IMR-90 (cell line): ENCODE measurements around the gene ANKRD34B. TPM values are rescaled to one million over a fixed set of nuclear protein-coding genes. Genes with fewer than 3 reads are reported as not detected.

Experiments
- ATAC-seq: fragments of 200-7000 bp; cut with Tn5 transposase; 2 replicates; pipeline ENCODE4 v1.9.1; 2020; ENCODE audit warnings: low read depth, mild to moderate bottlenecking, moderate library complexity
- BruUV-seq: library from RNA; stranded (reverse); fragments of 400-500 nt; replicated peaks from 2 replicates; lab custom pipeline; 2021; lab: Mats Ljungman, UMichigan
- CTCF ChIA-PET: fragments of 300-600 bp; formaldehyde crosslinking; extraction: SDS; loops from one replicate; lab custom pipeline; 2021; ENCODE audit warnings: antibody characterized with exemption; lab: Yijun Ruan, JAX
- POLR2A ChIA-PET: fragments of 300-600 bp; sonication (Branson Sonifier 250); formaldehyde crosslinking; loops from one replicate; lab custom pipeline; 2022; ENCODE audit warnings: antibody characterized with exemption; ENCODE audit not compliant: unreplicated experiment; lab: Charles Lee
- DNase-seq: peaks from one replicate; pipeline ENCODE4 v3.0.0; 2013
- H2AFZ ChIP-seq: replicated peaks from 2 replicates; pipeline ENCODE3; 2013; ENCODE audit warnings: low read length, mild to moderate bottlenecking; ENCODE audit not compliant: poor library complexity
- H2AK5ac ChIP-seq: 2 replicates; pipeline ENCODE4 v1.6.1; 2013; ENCODE audit warnings: low read depth, low read length, inconsistent platforms
- H2AK9ac ChIP-seq: replicated peaks from 2 replicates; pipeline ENCODE3; 2013; ENCODE audit warnings: mild to moderate bottlenecking, low read depth, low read length, moderate library complexity; ENCODE audit not compliant: poor library complexity
- H2BK120ac ChIP-seq: 2 replicates; pipeline ENCODE4 v1.6.1; 2013; ENCODE audit warnings: low read depth, low read length, inconsistent platforms
- H2BK15ac ChIP-seq: 3 replicates; pipeline ENCODE4 v1.6.1; 2013; ENCODE audit warnings: low read depth, low read length, inconsistent platforms
- H2BK20ac ChIP-seq: 2 replicates; pipeline ENCODE4 v1.6.1; 2013; ENCODE audit warnings: low read depth, mild to moderate bottlenecking, inconsistent platforms, low read length, moderate library complexity
- H2BK5ac ChIP-seq: 2 replicates; pipeline ENCODE4 v1.6.1; 2013; ENCODE audit warnings: mild to moderate bottlenecking, low read depth, low read length, inconsistent platforms; ENCODE audit not compliant: poor library complexity, severe bottlenecking
- H3K14ac ChIP-seq: replicated peaks from 2 replicates; pipeline ENCODE4 v1.6.1; 2013; ENCODE audit warnings: low read depth, low read length, inconsistent platforms
- H3K18ac ChIP-seq: 2 replicates; pipeline ENCODE4 v1.6.1; 2013; ENCODE audit warnings: low read depth, low read length, control low read depth
- H3K23ac ChIP-seq: 2 replicates; pipeline ENCODE4 v1.6.1; 2013; ENCODE audit warnings: low read depth, low read length, inconsistent platforms
- H3K27ac ChIP-seq: 2 replicates; pipeline ENCODE4 v1.5.1; 2013; ENCODE audit warnings: mild to moderate bottlenecking, control low read depth, low read length; ENCODE audit not compliant: insufficient read depth
- H3K27me3 ChIP-seq: 2 replicates; pipeline ENCODE4 v1.6.1; 2013; ENCODE audit warnings: low read length; ENCODE audit not compliant: control insufficient read depth, insufficient read depth
- H3K36me3 ChIP-seq: 2 replicates; pipeline ENCODE4 v1.6.1; 2013; ENCODE audit warnings: low read length, mixed read lengths; ENCODE audit not compliant: control insufficient read depth, insufficient read depth
- H3K4ac ChIP-seq: 2 replicates; pipeline ENCODE4 v1.6.1; 2013; ENCODE audit warnings: low read depth, low read length, inconsistent platforms
- H3K4me1 ChIP-seq: 2 replicates; pipeline ENCODE4 v1.6.1; 2013; ENCODE audit warnings: low read length, mixed read lengths; ENCODE audit not compliant: control insufficient read depth, insufficient read depth
- H3K4me2 ChIP-seq: 2 replicates; pipeline ENCODE4 v1.6.1; 2013; ENCODE audit warnings: low read depth, mild to moderate bottlenecking, control low read depth, low read length, moderate library complexity
- H3K4me3 ChIP-seq: 2 replicates; pipeline ENCODE4 v1.5.1; 2013; ENCODE audit warnings: low read depth, mild to moderate bottlenecking, control low read depth, low read length, moderate library complexity; ENCODE audit not compliant: insufficient read depth
- H3K56ac ChIP-seq: 2 replicates; pipeline ENCODE4 v1.6.1; 2013; ENCODE audit warnings: low read length, inconsistent platforms; ENCODE audit not compliant: insufficient read depth; ENCODE audit errors: extremely low read depth
- H3K79me1 ChIP-seq, 2 experiments: 2 replicates each; pipeline ENCODE4 v1.6.1; 2013; ENCODE audit warnings: low read length in 2 of 2, inconsistent platforms in 1 of 2, low read depth in 1 of 2
- H3K9ac ChIP-seq: 2 replicates; pipeline ENCODE4 v1.6.1; 2013; ENCODE audit warnings: low read depth, low read length, control low read depth
- H3K9me1 ChIP-seq: 2 replicates; pipeline ENCODE4 v1.6.1; 2013; ENCODE audit warnings: low read length, inconsistent platforms; ENCODE audit not compliant: insufficient read depth
- H3K9me3 ChIP-seq: 2 replicates; pipeline ENCODE4 v1.6.1; 2013; ENCODE audit warnings: low read length; ENCODE audit not compliant: control insufficient read depth, insufficient read depth
- H4K20me1 ChIP-seq: 2 replicates; pipeline ENCODE4 v1.6.1; 2013; ENCODE audit warnings: low read length, inconsistent platforms; ENCODE audit not compliant: insufficient read depth
- H4K5ac ChIP-seq: 2 replicates; pipeline ENCODE4 v1.6.1; 2013; ENCODE audit warnings: mild to moderate bottlenecking, low read depth, low read length, control low read depth
- H4K8ac ChIP-seq, 2 experiments: 2 replicates each; pipeline ENCODE4 v1.6.1; 2013; ENCODE audit warnings: low read depth in 2 of 2, low read length in 2 of 2, control low read depth in 1 of 2, inconsistent platforms in 1 of 2
- H4K91ac ChIP-seq: 2 replicates; pipeline ENCODE4 v1.6.1; 2013; ENCODE audit warnings: low read depth, low read length, inconsistent platforms; ENCODE audit not compliant: insufficient read depth
- BHLHE40 ChIP-seq: fragments of 150-350 bp; IDR thresholded peaks from 2 replicates; pipeline ENCODE4 v1.6.1; 2016; ENCODE audit warnings: mild to moderate bottlenecking, low read depth, low read length
- CEBPB ChIP-seq: IDR thresholded peaks from 2 replicates; pipeline ENCODE4 v1.6.1; 2012; ENCODE audit warnings: low read depth, low read length, improper control_type of control experiment
- CHD1 ChIP-seq: IDR thresholded peaks from 2 replicates; pipeline ENCODE4 v1.6.1; 2012; ENCODE audit warnings: low read depth, low read length, improper control_type of control experiment
- CTCF ChIP-seq: conservative IDR thresholded peaks from 2 replicates; pipeline ENCODE4 v1.5.1; 2012; ENCODE audit warnings: mild to moderate bottlenecking, low read depth, low read length, improper control_type of control experiment
- ELK1 ChIP-seq: fragments of 150-350 bp; IDR thresholded peaks from 2 replicates; pipeline ENCODE4 v1.6.1; 2016; ENCODE audit warnings: low read depth, mild to moderate bottlenecking, low read length, moderate library complexity, borderline replicate concordance
- FOS ChIP-seq: fragments of 150-350 bp; IDR thresholded peaks from 2 replicates; pipeline ENCODE4 v1.6.1; 2016; ENCODE audit warnings: low read depth, low read length
- MAFK ChIP-seq: IDR thresholded peaks from 2 replicates; pipeline ENCODE4 v1.6.1; 2012; ENCODE audit warnings: low read depth, low read length, improper control_type of control experiment
- MAZ ChIP-seq: IDR thresholded peaks from 2 replicates; pipeline ENCODE4 v1.6.1; 2012; ENCODE audit warnings: low read depth, mild to moderate bottlenecking, low read length, improper control_type of control experiment, moderate library complexity, borderline replicate concordance
- MXI1 ChIP-seq: IDR thresholded peaks from 2 replicates; pipeline ENCODE4 v1.6.1; 2012; ENCODE audit warnings: low read depth, mild to moderate bottlenecking, low read length, moderate library complexity, borderline replicate concordance
- NFE2L2 ChIP-seq: fragments of 150-350 bp; IDR thresholded peaks from 2 replicates; pipeline ENCODE4 v1.6.1; 2016; ENCODE audit warnings: low read depth, mild to moderate bottlenecking, low read length
- POLR2A ChIP-seq: IDR thresholded peaks from 2 replicates; pipeline ENCODE4 v1.6.1; 2012; ENCODE audit warnings: mild to moderate bottlenecking, low read depth, low read length
- RAD21 ChIP-seq: IDR thresholded peaks from 2 replicates; pipeline ENCODE4 v1.6.1; 2012; ENCODE audit warnings: low read length, improper control_type of control experiment
- RCOR1 ChIP-seq: IDR thresholded peaks from 2 replicates; pipeline ENCODE4 v1.6.1; 2012; ENCODE audit warnings: mild to moderate bottlenecking, low read length, improper control_type of control experiment; ENCODE audit not compliant: insufficient replicate concordance
- RFX5 ChIP-seq: IDR thresholded peaks from 2 replicates; pipeline ENCODE4 v1.8.0; 2012; ENCODE audit warnings: low read depth, mild to moderate bottlenecking, low read length, moderate library complexity
- SMC3 ChIP-seq: fragments of 150-350 bp; IDR thresholded peaks from 2 replicates; pipeline ENCODE4 v1.6.1; 2016; ENCODE audit warnings: low read depth, mild to moderate bottlenecking, antibody characterized with exemption, low read length, moderate library complexity
- USF2 ChIP-seq: fragments of 150-350 bp; IDR thresholded peaks from 2 replicates; pipeline ENCODE4 v1.6.1; 2017; ENCODE audit warnings: mild to moderate bottlenecking, antibody characterized with exemption, low read length, low read depth
- WGBS, 2 experiments: methylation state at CpG; one replicate each; pipeline versions ENCODE4 v1.1.5 to v1.1.7; 2013; ENCODE audit warnings: missing lambda C conversion rate in 2 of 2; ENCODE audit not compliant: insufficient read length in 1 of 2; ENCODE audit errors: extremely low coverage in 2 of 2; 5-methylcytosine and 5-hydroxymethylcytosine counted together
- dilution Hi-C: fragments of 300-500 bp; cut with HindIII; formaldehyde crosslinking; loops from one replicate; pipeline ENCODE4 v1.14.3; 2018; ENCODE audit warnings: low sequenced_read_pairs; ENCODE audit not compliant: unreplicated experiment
- in situ Hi-C: fragments of 300-500 bp; cut with MboI; formaldehyde crosslinking; loops from 3 replicates; pipeline ENCODE4 v1.14.3; 2019; ENCODE audit warnings: low sequenced_read_pairs, inconsistent platforms, mixed read lengths
- intact Hi-C: fragments of 100-400 bp; cut with micrococcal nuclease; formaldehyde crosslinking; loops from 2 replicates; pipeline ENCODE4 v1.10.0; 2022
- polyA plus RNA-seq, 3 experiments: library from polyadenylated mRNA; depleted of rRNA; stranded (reverse); fragments of >200 nt; gene quantifications; 2 replicates each; pipeline ENCODE4 v1.2.3, GENCODE V29; 2012; ENCODE audit warnings: low replicate concordance in 1 of 3
- total RNA-seq: library from RNA; depleted of rRNA; stranded (reverse); fragments of >200 nt; gene quantifications from 2 replicates; pipeline ENCODE4 v1.2.3, GENCODE V29; 2012

The ANKRD34B gene
- total and polyA plus RNA-seq, 2 of the 4 experiments (the other 2 are of a cell fraction), result not detected

- ChIA-PET POLR2A (no interaction called here), CTCF (no interaction called here)
- WGBS, 2 experiments, result no CpG with 5 or more reads among the region's 4 CpGs
- H3K4me1 ChIP-seq, result no peaks in the 10 kb centered on the region
- H4K5ac ChIP-seq, result no peak overlapping the region
- no peaks in the 10 kb centered on the region for H4K20me1 ChIP-seq
- no TSS peak for BruUV-seq
- no peak overlapping the region for H2BK5ac ChIP-seq
- DNase-seq (peak; percentile 94), ATAC-seq (peak; percentile 95)
- no peak overlapping the region for H2AFZ ChIP-seq
- no peak overlapping the region for H3K9ac ChIP-seq
- H2BK120ac ChIP-seq, result no peak overlapping the region
- intact Hi-C loops (no loop called here), dilution Hi-C loops (no loop called here), in situ Hi-C loops (no loop called here)
- H3K18ac ChIP-seq, result no peak overlapping the region
- H3K56ac ChIP-seq, result no peak overlapping the region
- H2BK20ac ChIP-seq, result no peak overlapping the region
- no peak overlapping the region for H2BK15ac ChIP-seq
- H3K9me3 ChIP-seq, result no peaks in the 10 kb centered on the region
- H2AK9ac ChIP-seq, result no peak overlapping the region
- no peak overlapping the region for H3K27ac ChIP-seq
- H3K4me3 ChIP-seq, result no peak overlapping the region
- no peak overlapping the region for H2AK5ac ChIP-seq
- H3K4ac ChIP-seq, result no peak overlapping the region
- H3K79me1 ChIP-seq, result no peaks in the 10 kb centered on the region
- no peak overlapping the region for H4K8ac ChIP-seq
- H3K14ac ChIP-seq, result no peak overlapping the region
- no peak overlapping the region for H3K23ac ChIP-seq
- H3K4me2 ChIP-seq, result no peak overlapping the region
- 0 out of 2 replicates have a peak, but pooled peaks cover 3% of the 10 kb centered on the region for H3K36me3 ChIP-seq
- TF ChIP-seq RFX5 (no peak), MAFK (no peak), CHD1 (no peak), CTCF (no peak), RAD21 (no peak), NFE2L2 (no peak), BHLHE40 (peak; percentile 30; the same call in 1 of the 2 replicates), CEBPB (peak; percentile 84), RCOR1 (peak; percentile 50), ELK1 (no peak), MXI1 (no peak), SMC3 (no peak), FOS (peak; percentile 91), MAZ (no peak), USF2 (no peak), POLR2A (no peak)
- H3K9me1 ChIP-seq, result no peaks in the 10 kb centered on the region; the same call in 1 of the 2 replicates
- H3K27me3 ChIP-seq, result no peaks in the 10 kb centered on the region
- H4K91ac ChIP-seq, result no peak overlapping the region
These were observed 53.3 kb downstream of the ANKRD34B start for GRCh38 chr5:80516826-80517225.
